NCI-H446 (cell line): Measurements from ENCODE around the gene SMIM15.

ENCODE experiments used
- DNase-seq, 2 experiments: peaks; one replicate each; lab custom pipeline; 2025; lab: John Stamatoyannopoulos, UW

The SMIM15 gene

GRCh38 chr5:61159836-61160235 lies 2.4 kb downstream of the SMIM15 start:
- DNase-seq, result peak; percentile 4 to 56

GRCh38 chr5:61159070-61159469 lies 3.2 kb downstream of the SMIM15 start:
- no peak for DNase-seq

- no peak for DNase-seq
Measured at GRCh38 chr5:61151893-61152292, 10.4 kb downstream of the SMIM15 start.

- no peak for DNase-seq
Measured at GRCh38 chr5:61148515-61148914, 13.8 kb downstream of the SMIM15 start.

GRCh38 chr5:61142811-61143210 lies 19.5 kb downstream of the SMIM15 start:
- DNase-seq, result no peak

- DNase-seq, result peak; percentile 17 to 22
Measured at GRCh38 chr5:61142391-61142790, 19.9 kb downstream of the SMIM15 start.

GRCh38 chr5:61141801-61142200 lies 20.5 kb downstream of the SMIM15 start:
- peak in 1 of 2 experiments; percentile 59 for DNase-seq

GRCh38 chr5:61139931-61140330 lies 22.3 kb downstream of the SMIM15 start:
- DNase-seq, result no peak

- DNase-seq, result peak in 1 of 2 experiments; percentile 24
Measured at GRCh38 chr5:61139094-61139873, 23.0 kb downstream of the SMIM15 start.

GRCh38 chr5:61137835-61138234 lies 24.4 kb downstream of the SMIM15 start:
- DNase-seq, result no peak

- DNase-seq, result no peak
Measured at GRCh38 chr5:61132559-61132958, 29.7 kb downstream of the SMIM15 start.

- peak in 1 of 2 experiments; percentile 46 for DNase-seq
Measured at GRCh38 chr5:61130289-61130688, 32.0 kb downstream of the SMIM15 start.

GRCh38 chr5:61123145-61123544 lies 39.1 kb downstream of the SMIM15 start:
- no peak for DNase-seq

GRCh38 chr5:61120534-61120933 lies 41.7 kb downstream of the SMIM15 start:
- no peak for DNase-seq

- no peak for DNase-seq
Measured at GRCh38 chr5:61119066-61119465, 43.2 kb downstream of the SMIM15 start.

- DNase-seq, result no peak
Measured at GRCh38 chr5:61115968-61116367, 46.3 kb downstream of the SMIM15 start.

GRCh38 chr5:61114441-61114840 lies 47.8 kb downstream of the SMIM15 start:
- no peak for DNase-seq
